Right lung (tissue), 5 donors: ENCODE results near the gene PHTF1. TPM values are rescaled to one million over a fixed set of nuclear protein-coding genes. Genes with fewer than 3 reads are reported as not detected.
A peak's percentile ranks its signal among the peaks of the same experiment; 100 is the strongest.
"Not testable (repeated sequence)": the region's sequence is repeated elsewhere in the genome, so short reads cannot be mapped to it uniquely, and the experiment has no call there.

ENCODE experiments used
- DNase-seq, 2 donors: peaks; one replicate each; pipeline ENCODE4 v3.0.0-alpha.2; 2013
- polyA plus RNA-seq, 5 donors: library from polyadenylated mRNA; unstranded; fragments of 120-200 nt; gene quantifications; one replicate each; pipeline versions ENCODE4 v1.2.1 to v1.2.3, GENCODE V29; 2013; ENCODE audit warnings: inconsistent platforms in 1 of 5, low replicate concordance in 1 of 5; ENCODE audit not compliant: insufficient read length in 5 of 5, insufficient read depth in 1 of 5

The PHTF1 gene
- polyA plus RNA-seq, 5 donors: 17.2 to 23.9 (median 21.7) TPM

DNA sequence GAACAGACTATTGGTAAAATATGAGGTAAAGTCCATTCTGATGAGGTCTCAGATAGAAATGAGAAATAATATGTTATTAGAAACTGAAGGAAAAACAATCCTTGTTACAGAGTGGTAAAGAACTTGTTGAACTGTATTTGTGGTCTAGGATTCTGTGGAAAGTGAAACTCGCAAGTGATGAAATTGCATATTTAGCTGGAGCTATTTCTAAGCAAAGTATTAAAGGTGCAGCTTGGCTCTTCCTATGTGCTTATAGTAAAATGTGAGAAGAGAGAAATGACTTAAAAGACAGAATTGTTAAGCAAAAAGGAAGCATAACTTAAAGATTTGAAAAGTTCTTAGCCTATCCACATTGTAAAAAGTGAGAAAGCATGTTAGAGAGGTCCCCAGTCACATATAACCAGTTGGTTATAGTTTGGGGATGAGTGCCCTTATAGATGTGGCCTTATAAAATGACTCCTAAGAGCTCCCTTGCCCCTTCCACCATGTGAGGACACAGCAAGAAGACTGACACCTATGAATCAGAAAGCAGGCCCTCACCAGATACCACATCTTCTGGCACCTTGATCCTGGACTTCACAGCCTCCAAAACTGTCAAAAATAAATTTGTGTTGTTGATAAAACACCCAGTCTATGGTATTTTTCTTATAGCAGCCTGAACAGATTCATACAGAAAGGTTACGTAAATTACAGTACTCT, 24.8 kb downstream of the PHTF1 start:
- no peak for DNase-seq

DNA sequence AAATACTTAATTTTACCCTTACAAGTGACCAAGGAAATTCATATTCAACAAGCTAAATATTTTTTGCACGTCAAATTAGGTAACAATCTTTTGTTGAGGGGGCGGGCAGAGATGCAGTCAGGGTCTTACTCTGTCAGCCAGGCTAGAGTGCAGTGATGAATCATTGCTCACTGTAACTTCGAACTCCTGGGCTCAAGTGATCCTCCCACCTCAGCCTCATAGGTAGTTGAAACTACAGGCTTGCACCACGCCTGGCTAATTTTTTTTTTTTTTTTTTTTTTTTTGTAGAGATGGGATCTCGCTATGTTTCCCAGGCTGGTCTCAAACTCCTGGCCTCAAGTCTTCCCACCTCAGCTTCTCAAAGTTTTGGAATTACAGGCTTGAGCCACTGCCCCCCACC, 26.5 kb downstream of the PHTF1 start:
- no peak for DNase-seq

DNA sequence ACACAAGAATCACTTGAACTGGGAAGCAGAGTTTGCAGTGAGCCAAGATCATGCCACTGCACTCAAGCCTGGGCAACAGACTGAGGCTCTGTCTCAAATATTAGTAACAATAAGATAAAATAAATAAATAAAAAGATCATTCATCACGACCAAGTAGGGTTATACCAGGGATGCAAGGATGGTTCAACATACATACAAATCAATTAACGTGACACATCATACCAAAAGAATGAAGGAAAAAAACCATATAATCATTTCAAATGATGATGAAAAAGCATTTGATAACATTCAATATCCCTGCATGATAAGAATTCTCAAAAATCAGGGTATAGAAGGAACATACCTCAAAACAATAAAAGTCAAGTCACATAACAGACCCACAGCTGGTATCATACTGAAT, 38.3 kb downstream of the PHTF1 start:
- DNase-seq: no peak

DNA sequence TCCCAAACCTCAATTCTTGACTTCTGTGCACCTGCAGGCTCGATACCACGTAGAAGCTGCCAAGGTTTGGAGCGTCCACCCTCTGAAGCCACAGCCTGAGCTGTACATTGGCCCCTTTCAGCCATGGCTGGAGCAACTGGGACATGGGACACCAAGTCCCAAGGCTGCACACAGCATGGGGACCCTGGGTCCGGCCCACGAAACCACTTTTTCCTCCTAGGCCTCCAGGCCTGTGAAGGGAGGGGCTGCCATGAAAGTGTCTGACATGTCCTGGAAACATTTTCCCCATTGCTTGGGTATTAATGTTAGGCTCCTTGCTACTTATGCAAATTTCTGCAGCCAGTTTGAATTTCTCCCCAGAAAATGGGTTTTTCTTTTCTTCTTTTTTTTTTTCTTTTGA, 40.7 kb downstream of the PHTF1 start:
- not testable (repeated sequence) for DNase-seq

DNA sequence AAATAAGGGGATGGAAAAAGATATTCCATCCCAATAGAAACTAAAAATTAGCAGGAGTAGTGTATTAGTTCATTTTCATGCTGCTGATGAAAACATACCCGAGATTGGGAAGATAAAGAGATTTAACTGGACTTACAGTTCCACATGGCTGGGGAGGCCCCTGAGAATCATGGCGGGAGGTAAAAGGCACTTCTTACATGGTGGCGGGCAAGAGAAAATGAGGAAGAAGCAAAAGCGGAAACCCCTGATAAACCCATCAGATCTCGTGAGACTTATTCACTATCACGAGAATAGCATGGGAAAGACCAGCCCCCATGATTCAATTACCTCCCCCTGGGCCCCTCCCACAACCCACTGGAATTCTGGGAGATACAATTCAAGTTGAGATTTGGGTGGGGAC, 41.8 kb downstream of the PHTF1 start:
- DNase-seq: not testable (repeated sequence)

DNA sequence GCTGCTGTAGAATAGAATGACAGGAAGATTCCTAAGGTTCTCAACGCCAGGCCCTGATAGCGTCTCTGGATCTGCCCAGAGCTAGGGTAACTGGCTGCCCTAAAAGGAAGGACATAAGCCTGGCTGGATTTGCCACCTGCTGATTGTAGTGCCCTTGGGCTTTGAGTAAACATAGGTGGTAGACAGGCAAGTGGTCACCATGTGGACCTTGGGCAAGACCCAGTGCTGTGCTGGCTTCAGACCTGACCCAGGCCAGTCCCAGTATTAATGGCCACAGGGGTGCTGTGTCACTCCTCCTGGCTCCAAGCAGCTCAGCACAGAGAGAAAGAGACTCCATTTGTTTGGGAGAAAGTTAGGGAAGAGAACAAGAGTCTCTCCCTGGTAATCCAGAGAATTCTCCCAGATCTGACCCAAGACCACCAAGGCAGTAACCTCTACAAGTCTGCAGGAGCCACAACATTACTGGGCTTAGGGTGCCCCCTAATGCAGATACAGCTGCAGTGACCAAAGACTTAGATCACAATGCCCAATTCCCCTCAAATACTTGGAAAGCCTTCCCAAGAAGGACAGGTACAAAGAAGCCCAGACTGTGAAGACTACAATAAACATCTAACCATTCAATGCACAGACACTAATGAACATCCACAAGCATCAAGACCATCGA, 44.5 kb downstream of the PHTF1 start:
- no peak for DNase-seq

DNA sequence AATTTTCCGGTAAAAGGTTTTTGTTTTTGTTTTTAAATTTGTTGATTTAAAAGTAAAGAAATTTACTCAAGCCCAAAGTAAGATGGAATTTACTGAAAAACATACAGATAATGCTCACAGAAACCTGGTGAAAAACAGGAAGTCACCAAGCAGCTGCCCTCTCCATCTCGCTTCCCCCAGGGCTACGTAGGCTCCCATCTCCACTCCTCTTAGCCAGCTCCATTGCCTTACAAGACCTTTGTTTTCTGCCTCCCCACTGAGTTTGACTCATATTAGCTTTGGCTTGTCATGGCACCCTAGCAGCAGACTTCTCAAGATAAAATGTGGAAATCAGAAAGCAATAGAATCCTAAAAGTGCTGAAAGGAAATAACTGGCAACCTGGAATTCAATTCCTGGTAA, 57.9 kb downstream of the PHTF1 start:
- no peak for DNase-seq

DNA sequence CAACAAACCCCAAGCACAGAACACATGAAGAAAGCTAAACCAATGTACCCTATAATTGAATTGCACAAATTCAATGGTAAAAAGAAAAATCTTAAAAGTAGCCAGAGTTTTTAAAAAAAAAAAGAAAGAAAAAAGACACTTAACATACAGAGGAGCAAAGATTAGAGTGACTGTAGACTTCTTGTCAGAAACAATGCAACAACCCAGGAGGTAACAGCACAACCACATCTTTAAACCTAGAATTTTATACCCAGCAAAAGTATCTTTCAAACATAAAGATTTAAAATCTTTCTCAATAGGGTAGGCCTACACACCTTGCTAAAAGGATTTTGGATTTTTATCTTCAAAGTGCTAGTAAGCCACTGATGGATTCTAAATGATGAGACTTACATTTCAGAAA, 64.4 kb downstream of the PHTF1 start:
- DNase-seq: no peak

DNA sequence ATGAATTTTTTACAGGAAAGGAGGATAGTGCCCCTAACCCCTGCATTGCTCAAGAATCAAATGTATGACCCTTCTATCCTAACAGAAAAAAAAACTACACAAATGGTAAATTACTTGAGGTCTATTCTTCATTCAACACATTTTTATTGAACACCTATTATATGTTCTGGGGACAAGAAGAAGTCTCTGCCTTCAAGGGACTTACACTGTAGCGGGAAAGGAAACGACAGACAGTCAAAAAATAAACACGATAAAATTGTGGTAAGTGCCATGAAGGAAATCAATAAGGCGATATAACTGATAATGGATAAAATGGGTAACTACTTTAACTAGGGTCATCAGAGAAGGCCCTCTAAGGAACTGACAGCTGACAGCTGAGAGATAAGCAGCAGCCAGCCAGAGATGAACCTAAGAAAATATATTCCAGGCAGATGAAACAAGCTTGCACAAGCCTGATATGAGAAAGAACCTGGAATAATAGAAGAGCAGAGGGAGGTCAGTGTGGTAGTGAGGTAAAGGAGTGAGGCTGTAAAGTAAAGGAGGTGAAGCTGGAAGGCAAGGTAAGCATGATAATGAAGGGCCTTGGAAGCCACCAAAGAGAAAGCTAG, 66.4 kb downstream of the PHTF1 start:
- DNase-seq: no peak

DNA sequence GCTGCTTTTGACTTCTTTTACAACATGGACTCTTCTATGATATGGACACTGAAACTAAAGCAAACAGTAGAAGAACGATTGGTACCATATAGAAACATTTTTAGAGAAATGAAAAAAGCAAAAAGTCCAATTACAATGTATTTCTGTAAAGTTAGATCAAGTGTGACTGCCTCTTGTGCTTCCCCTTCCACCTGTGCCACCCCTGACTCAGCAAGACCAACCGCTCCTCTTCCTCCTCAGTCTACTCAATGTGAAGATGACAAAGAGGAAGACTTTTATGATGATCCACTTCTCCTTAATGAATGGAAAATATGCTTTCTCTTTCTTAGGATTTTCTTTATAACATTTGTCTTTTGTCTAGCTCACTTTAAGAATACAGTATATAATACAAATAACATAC, 66.9 kb downstream of the PHTF1 start:
- no peak for DNase-seq

DNA sequence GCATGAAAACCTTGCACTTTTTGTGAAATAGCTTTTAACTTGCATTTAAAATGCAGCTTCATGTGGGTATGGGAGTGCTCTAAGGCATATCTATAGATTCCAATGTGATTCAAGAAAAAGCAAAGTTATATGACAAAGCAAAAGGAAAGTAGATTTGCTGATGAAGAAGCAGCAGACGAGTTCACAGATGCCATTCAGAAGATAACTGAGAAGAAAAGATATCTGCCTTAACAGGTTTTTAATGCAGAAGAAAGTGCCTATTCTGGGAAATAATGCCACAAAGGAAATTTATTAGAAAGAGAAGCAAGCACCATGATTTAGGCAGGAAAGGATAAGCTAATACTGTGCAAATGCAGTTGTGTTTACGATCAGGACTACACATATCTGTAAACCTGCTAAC, 68.1 kb downstream of the PHTF1 start:
- DNase-seq: no peak

DNA sequence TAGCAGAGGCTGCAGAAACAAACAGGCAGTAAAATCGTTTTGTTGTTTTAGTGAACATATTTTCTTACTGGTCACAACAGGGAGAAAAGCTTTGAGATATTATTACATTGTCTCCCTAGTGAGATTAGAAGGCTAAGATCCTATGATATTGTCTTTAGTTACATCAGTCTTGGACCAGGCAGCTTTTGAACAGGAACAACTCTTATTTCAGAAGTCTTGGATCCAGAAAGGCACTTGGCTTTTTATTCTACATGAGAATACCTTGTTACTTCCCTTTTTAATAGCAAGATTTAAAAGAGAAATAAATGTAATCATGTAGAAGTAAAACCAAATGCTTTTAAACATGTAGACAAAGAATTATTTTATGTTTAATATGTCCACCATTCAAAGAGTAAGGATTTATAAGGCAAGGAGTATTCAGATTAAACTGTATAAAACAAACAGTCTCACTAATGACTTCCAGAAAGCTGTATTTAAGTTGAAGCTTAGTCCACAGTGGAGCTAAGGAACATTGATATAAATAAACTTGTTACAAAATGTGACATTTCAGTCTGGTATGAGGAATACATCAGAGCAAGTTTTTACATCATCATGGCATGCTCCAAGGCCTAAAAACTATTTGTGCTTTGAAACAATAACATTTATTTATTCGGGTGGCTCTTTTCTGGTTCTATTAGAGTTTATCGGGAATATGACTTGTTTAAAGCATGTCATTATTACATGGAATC, 72.2 kb downstream of the PHTF1 start:
- DNase-seq: no peak

DNA sequence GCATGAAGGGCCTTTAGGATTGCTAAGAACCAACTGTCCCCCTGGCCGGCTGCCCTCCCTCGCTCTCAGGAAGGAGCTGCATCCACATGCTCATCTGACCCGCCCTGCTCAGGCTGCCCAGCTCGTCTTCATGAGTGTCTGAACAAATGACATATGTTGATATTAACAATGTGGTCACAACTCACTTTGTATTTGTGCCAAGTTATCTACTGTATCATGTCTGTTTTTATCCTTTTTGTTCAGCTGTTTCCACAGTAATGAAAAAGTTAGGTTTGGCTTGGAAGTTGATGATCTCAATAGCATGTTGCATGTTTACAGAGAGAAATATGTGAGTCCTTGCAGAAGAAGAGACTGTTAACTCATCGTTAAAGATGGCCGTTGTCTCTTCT, 75.1 kb downstream of the PHTF1 start:
- peak; percentile 25 to 39 for DNase-seq

DNA sequence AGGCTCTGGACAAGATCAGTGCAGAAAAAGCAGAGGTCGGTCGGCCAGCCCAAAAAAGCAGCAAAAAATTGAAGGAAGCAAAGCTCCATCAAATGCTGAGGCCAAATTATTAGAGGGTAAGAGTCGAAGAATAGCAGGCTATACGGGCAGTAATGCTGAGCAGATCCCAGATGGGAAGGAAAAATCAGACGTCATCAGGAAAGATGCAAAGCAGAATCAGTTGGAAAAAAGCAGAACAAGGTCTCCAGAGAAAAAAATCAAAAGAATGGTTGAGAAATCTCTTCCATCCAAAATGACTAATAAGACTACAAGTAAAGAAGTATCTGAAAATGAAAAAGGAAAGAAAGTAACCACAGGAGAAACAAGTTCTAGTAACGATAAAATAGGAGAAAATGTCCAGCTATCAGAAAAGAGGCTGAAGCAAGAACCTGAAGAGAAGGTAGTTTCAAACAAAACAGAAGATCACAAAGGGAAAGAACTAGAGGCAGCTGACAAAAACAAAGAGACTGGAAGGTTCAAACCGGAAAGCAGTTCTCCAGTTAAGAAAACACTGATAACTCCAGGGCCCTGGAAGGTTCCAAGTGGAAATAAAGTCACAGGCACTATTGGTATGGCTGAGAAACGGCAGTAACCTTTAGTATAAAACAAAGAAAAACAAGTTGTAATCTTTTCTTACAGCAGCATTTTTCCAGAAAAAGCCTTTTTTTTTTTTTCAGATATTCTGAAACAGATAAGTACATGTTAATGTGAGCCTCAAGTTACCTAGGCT, 75.7 kb downstream of the PHTF1 start:
- no peak for DNase-seq

DNA sequence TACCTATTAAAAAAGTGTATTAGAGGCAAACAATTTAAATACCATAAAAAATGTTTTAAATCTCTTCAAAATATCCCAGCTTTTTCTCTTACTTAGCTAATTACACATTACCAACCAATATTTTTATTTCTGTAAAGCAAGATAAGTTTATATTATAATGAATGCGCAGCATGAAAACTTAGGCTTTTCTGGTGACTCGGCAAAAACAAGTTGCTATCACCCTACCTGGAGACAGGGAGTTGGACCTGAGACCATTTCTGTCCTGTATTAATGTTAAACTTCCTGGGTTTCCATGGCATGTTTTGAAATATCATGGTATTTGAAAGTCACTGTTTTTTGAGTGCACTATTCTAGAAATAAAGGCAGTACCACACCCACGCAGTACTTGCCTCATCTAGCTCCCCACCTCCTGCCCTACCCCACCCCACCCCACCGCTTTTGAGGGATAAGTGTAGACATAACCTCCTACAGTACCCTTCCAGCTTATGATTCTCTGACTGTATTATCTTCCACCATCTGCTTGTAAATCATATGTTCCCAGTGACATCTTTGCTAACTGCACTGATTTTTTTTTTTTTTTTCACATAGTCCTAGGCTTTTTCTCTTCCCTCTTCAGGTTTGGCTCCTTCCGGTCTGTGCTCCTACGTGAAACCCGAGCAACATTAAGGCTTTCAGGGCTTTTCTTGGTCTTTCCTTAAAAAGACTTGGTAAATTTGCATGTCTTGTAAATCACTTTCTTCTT, 77.5 kb downstream of the PHTF1 start:
- no peak for DNase-seq

DNA sequence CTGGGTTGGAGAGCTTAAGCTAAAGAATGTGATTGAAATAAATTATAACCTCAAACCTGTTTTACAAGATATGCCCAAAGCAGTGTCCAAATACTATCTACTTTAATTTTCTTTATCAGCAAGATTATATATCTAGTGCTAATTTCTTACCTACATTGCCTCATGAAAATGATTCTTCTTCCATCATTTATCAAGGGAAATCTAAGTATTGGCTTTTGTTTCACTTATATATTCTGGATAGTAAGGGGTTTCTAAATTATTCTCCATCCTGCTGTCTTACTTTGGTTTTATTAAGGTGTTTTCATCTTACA, 81.2 kb downstream of the PHTF1 start:
- DNase-seq: no peak

DNA sequence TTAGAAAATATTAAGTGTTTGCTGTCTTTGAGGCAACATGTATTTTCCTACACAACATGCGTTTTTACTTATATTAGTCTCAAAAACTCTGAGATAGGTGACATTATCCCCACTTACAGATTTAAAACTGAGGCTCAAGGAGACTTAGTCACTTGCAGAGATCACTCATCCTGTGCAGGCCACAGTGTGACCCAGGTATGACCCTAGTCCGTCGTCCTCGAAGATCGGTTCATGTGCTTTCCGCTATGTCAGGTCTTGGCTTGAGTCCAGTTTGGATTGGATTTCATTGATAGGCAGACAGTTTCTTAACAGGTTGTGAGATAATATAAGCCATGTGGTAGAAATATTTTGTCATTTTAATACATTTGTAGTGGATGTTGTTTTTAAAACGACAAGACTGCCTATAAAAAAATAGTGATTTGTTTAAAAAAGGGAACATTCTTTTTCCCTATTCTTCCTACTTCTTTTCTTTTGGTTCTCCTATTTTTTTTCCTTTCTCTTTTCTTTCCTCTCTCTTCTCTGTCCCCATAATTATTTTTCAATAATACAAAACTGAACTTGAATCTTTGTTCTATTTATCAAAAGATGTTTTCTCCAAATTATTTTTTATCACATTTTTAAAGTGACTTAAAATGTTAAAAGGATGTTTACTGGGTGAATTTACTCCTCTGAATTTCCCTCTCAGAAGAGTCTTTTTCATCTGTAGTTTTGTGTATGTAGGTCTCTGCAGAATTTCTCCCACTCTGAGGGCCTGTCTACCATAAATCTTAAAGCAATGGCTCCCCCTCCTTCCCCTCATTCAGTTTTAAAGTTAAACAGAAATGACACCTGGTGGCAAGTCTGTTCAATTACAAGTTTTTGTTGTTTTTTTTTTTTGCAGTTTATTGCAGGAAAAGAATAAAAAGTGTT, 81.8 kb downstream of the PHTF1 start:
- peak; percentile 21 to 28 for DNase-seq

DNA sequence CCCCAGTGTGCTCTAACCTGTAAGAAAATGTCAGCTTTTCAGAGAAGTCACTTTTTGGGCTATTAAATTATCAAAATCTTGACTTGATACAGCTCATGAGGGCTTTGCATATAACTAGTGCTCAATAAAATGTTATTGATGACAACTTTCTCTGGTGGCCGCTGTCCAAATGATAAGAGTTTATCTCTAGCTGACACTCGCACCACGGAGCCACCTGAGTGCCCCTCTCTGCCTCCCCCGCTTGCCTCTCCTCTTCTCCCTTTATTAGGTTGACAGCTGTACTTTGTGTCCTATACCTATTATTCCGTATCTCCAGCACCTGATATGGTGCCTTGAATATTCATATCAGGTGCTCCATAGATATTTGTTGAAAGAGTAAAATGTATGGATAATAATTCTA, 82.8 kb downstream of the PHTF1 start:
- DNase-seq: no peak

DNA sequence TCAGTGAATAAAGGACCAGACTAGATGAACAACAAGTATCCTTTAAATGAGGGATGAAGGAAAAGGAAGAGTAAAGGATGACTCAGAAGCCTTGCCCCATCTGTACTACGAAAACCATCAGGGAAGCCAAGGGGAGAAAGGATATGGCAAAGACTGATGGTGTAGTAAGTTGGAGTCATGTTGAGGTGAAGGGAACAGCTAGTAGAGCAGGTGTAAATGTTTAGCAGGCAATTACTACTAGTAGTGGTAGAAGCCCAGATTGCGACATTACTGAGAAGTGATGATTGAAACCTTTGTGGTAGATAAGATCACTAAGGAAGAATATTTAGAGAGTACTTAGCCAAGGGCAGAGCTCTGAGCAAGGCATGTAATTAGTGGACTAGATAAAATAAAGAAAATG, 84.0 kb downstream of the PHTF1 start:
- no peak for DNase-seq

DNA sequence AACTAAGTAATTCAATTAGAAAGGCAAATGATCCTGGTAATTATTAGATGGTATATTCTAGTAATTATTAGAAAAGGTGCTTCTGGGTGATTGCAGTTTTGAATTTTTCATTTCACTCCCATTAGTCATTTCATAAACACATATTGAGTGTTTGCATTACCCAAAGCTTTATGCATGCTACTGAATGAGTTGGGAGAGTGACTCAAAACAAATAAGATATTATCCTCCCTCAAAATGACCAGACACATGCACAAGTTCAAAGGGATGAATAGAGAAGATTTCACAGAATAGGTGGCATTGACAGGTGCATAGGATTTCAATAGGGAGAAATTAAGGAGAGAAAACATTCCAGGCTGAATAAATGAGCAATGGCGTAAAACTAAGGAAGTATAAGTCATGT, 84.7 kb downstream of the PHTF1 start:
- no peak for DNase-seq
